Suprapubic skin (tissue), 3 donors: ENCODE results near the gene RBMS3.

Source experiments
- CTCF ChIP-seq, 2 donors: fragments of 200-600 bp in 1 of 2; fragments of 450-650 bp in 1 of 2; sonication (generic) in 1 of 2; IDR thresholded peaks; one replicate each; pipeline ENCODE4 v1.5.1; 2016 to 2019; ENCODE audit warnings: antibody characterized with exemption in 2 of 2, mild to moderate bottlenecking in 1 of 2, moderate library complexity in 1 of 2
- POLR2AphosphoS5 ChIP-seq, 3 donors: sonication (generic); formaldehyde crosslinking; IDR thresholded peaks; one replicate each; pipeline ENCODE4 v1.6.1; 2017; ENCODE audit warnings: antibody characterized with exemption in 3 of 3

- TF ChIP-seq POLR2AphosphoS5 (IDR thresholded peaks at IDR 0.05): no peak
- no peak for TF ChIP-seq CTCF (IDR thresholded peaks at IDR 0.05)
These were observed 57.5 kb downstream of the RBMS3 start for GRCh38 chr3:29338377-29338776.
